SK-N-DZ (cell line): ENCODE results near the gene EHD1. TPM values are rescaled to one million over a fixed set of nuclear protein-coding genes. Genes with fewer than 3 reads are reported as not detected.
A peak's percentile ranks its signal among the peaks of the same experiment; 100 is the strongest.

Experiments used
- DNase-seq: peaks from one replicate; pipeline ENCODE4 v3.0.0-alpha.2; 2015; ENCODE audit warnings: low spot score
- polyA plus RNA-seq, 2 experiments: library from polyadenylated mRNA; depleted of rRNA; stranded (reverse); fragments of >200 nt; gene quantifications; 2 replicates each; pipeline ENCODE4 v1.2.3, GENCODE V29; 2014

The EHD1 gene
- 28.2 TPM in 2 replicates for polyA plus RNA-seq (2014; cell fraction: cytosol; rRNA removed)
- 8.5 and 14.2 TPM in 2 replicates for polyA plus RNA-seq (2014; cell fraction: nucleus; rRNA removed)

DNA sequence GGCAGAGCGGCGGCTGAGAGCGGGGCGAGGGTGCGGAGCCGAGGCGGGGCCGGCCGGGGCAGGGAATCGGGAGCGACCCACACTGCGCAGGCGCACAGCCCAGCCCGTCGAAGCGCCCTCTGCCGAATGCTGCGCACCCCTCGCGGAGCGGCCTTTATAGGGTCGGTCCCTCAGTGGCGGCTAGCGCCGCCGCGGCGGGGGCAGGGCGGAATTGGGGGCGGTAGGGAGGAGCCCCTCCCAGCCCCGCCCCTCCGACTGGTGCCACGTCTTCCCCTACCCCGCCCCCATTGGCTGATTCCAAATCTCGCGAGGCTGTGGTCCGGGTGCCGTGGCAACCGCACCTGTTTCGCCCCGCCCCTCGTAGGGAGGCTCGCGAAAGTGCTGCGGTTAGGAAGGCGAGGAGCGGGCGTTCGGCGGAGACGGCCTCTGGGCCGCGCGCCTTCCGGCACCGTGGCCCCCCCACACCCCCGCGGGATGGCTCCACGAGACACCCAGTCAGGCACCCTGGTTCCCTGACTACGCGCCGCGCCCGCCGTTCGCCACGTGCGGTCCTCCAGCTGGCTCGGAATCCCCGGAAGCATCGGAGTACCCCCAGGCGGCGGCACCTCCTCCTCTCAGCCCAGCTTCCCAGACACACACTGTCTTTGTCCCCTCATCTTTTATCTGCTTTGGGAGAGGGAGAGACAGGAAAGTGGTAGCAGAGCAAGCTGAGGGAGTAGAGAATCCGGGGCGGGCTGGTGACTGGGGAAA lies at the start of gene EHD1:
Gene EHD1 (minus strand): TSS at position 128 of the 750 bp plus-strand sequence. CDS start 157 bp downstream, outside the sequence.
- peak; percentile 95 for DNase-seq

DNA sequence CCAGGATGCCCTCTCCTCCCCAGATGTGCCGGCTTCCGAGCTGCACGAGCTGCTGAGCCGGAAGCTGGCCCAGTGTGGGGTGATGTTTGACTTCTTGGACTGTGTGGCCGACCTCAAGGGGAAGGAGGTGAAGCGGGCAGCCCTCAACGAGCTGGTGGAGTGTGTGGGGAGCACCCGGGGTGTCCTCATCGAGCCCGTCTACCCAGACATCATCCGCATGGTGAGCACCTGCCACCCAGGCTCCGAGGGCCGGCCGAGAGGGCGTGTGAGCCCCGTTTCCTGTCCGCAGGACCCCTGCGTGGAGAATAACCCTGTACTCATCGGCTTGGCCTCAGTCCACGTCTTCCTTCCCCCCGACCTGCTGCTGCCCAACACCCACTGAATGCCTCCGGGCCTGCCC lies 48.3 kb upstream of the EHD1 start:
- DNase-seq, result no peak

GRCh38 chr11:64925536-64926436 lies 47.4 kb upstream of the EHD1 start:
- DNase-seq, result no peak

GRCh38 chr11:64924910-64925284 lies 46.5 kb upstream of the EHD1 start:
- no peak for DNase-seq

- DNase-seq, result peak; percentile 91
Measured at GRCh38 chr11:64923944-64924909, 45.8 kb upstream of the EHD1 start, which contains the start of gene PPP2R5B. PPP2R5B (plus strand) TSS chr11:64924689; CDS start chr11:64925735, 1,046 bp downstream.

DNA sequence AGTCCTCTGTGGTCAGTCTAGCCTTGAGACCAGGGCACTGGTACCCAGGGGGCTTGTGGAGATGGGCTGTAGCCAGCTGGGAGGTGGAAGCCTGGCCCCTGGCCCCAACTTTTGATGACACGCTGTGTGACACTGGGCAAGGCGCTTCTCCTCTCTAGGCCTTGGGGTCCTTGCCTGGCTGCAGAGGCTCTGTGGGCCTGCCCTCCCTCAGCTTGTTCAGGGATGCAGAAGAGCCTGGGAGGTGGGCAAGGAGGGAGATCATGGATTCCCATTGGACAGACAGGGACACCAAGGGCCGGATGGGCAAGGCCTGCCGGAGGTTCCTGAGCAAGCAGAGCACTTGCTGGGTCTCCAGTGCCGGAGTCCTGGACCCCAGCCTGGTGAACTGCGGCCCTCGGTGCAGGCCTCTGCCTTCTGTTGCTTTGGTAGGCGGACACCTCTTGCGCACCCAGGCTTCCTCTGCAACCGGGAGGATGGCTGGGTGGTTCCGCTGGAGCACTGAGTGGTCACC lies 44.8 kb upstream of the EHD1 start:
- DNase-seq, result no peak

GRCh38 chr11:64921384-64921783 lies 43.0 kb upstream of the EHD1 start:
- DNase-seq, result no peak

GRCh38 chr11:64920124-64920523 lies 41.7 kb upstream of the EHD1 start:
- DNase-seq, result no peak

DNA sequence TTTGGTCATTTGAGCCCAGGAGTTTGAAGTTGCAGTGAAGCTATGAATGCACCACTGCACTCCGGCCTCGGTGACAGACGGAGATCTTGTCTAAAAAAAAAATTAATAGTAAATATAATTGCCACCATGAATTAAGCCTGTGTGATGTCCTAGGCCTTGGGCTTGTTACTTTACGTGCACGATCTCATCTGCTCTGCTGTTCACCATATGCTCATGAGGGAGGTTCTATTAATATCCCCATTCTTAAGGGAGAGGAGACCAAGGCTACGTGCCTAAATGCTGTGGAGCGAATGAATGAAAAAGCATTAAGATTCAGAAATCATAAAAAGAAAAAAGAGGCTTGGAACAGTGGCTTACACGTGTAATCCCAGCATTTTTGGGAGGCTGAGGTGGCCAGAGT lies 41.2 kb upstream of the EHD1 start:
- DNase-seq, result no peak

DNA sequence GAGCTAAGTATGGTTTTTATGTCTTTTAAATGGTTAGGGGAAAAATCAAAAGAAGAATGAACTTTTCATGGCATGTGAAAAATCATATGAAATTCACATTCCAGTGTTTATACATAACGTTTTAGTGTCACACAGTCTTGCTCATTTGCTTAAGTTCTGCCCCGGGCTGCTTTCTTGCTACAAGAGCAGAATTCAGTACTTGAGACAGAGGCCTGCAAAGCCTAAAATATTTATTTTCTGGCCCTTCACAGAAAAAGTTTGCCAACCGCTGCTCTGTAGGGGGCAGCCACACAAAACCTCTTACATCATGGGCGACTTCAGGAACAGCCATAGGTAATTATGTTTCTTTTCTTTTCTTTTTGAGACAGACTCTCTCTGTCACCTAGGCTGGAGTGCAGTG lies 39.6 kb upstream of the EHD1 start:
- DNase-seq, result no peak

GRCh38 chr11:64917663-64917995 lies 39.2 kb upstream of the EHD1 start:
- no peak for DNase-seq

GRCh38 chr11:64916775-64917662 lies 38.6 kb upstream of the EHD1 start, which contains the start of gene ATG2A:
ATG2A (minus strand) TSS chr11:64917209; CDS start chr11:64917135, 74 bp downstream.
- DNase-seq, result peak; percentile 100

DNA sequence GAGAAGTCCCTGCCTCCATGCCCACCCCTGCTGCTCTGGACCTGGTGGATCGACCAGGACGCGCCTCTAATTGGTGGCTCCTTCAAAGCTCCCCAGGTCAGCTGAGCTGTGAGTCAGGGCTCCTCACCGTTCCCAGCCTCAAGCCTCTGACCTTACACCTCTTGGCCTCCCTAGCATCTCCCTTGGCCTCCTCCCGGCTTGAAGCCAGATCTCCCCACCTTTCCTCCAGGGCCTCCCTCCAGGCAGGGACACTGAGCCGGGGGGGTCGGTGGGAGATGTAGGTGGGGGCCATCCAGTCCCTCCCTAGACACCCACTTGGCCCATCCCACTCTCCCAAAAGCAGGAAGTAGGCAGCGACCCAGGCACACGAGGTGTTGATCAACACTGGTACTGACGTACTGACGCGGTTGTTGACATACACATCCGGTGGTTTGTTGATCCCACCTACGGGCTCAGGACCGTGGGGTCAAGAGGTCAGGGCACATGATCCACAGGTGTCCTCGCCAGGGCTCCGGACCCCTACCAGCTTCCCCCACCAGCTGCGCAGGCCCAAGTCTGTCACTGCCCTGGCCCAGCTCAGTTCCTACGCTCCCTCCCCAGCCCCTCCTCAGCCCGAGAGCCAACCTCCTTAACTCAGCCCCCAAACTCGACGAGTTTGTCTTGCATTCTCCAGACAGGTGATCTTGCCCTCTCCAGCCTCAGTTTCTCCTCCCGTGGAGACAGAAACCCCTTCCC lies 37.8 kb upstream of the EHD1 start:
- no peak for DNase-seq

DNA sequence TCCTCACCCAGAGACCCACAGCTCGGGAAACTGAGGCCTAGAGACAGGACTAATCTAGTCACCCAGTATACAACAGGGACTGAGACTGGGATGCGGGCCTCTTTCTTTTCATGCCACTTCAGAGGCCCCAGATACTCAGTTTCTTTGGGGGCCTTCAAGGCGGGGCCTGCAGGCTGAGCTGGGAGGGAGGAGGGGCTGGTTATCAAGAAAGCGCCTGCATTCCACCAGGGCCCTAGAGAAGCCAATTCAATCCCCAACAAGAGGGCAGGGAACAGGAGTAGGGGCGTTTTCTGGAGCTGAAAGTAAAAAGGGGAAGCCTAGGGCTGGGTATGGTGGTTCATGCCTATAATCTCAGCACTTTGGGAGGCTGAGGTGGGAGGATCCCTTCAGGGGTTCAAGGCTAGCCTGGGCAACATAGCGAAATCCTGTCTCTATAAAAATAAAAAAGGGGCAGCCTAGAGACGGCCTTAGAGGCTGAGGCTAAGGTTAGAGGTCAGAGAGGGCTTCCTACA lies 37.0 kb upstream of the EHD1 start:
- no peak for DNase-seq

DNA sequence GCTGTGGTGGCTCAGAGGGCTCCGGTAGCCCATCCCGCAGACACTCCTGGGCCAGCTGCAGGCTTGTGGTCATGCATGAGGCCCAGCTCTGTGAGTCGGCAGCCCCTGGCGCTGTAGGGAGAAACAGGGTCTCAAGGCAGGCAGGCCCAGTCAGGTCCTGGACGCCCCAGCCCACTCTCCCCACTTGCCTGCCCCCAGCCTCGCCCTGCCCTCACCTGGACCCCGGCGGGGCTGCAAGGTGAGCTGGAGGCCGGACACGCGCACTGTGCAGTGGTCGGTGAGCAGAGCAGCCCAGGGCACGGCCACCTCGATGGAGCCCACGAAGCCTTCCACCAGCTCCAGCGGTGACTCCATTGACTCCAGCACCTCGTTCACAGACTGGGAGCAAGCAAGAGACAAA lies 35.7 kb upstream of the EHD1 start:
- no peak for DNase-seq

GRCh38 chr11:64913171-64913727 lies 34.8 kb upstream of the EHD1 start:
- DNase-seq, result no peak

GRCh38 chr11:64911689-64912088 lies 33.3 kb upstream of the EHD1 start:
- DNase-seq, result no peak

- no peak for DNase-seq
Measured at GRCh38 chr11:64911142-64911541, 32.7 kb upstream of the EHD1 start.
